ENCODE results near the gene BAHCC1.
"Not testable (repeated sequence)": the region's sequence is repeated elsewhere in the genome, so short reads cannot be mapped to it uniquely, and the experiment has no call there.

DNA sequence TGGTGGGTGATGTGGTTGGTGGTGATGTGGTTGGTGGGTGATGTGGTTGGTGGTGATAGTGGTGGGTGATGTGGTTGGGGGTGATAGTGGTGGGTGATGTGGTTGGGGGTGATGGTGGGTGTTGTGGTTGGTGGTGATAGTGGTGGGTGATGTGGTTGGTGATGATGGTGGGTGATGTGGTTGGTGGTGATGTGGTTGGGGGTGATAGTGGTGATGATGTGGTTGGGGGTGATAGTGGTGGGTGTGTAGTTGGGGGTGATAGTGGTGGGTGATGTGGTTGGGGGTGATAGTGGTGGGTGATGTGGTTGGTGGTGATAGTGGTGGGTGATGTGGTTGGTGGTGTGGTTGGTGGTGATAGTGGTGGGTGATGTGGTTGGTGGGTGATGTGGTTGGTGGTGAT is 29.8 kb downstream of the BAHCC1 start:
- TF ChIP-seq, protein P1, sequence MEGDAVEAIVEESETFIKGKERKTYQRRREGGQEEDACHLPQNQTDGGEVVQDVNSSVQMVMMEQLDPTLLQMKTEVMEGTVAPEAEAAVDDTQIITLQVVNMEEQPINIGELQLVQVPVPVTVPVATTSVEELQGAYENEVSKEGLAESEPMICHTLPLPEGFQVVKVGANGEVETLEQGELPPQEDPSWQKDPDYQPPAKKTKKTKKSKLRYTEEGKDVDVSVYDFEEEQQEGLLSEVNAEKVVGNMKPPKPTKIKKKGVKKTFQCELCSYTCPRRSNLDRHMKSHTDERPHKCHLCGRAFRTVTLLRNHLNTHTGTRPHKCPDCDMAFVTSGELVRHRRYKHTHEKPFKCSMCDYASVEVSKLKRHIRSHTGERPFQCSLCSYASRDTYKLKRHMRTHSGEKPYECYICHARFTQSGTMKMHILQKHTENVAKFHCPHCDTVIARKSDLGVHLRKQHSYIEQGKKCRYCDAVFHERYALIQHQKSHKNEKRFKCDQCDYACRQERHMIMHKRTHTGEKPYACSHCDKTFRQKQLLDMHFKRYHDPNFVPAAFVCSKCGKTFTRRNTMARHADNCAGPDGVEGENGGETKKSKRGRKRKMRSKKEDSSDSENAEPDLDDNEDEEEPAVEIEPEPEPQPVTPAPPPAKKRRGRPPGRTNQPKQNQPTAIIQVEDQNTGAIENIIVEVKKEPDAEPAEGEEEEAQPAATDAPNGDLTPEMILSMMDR (IDR thresholded peaks at IDR 0.05; ENCODE audit: low read length) = not testable (repeated sequence)
- TF ChIP-seq EZH2 (optimal IDR thresholded peaks at IDR 0.05; ENCODE audit: low read depth, low read length); EZH2phosphoT487 (IDR thresholded peaks at IDR 0.05; ENCODE audit: low read length): not testable (repeated sequence)
